Spinal cord (tissue), 10 donors: ENCODE data around the gene RHBG. TPM values are rescaled to one million over a fixed set of nuclear protein-coding genes. Genes with fewer than 3 reads are reported as not detected.
A peak's percentile ranks its signal among the peaks of the same experiment; 100 is the strongest.

Source experiments
- DNase-seq, 6 donors: peaks; one replicate each; pipeline versions ENCODE4 v3.0.0 to v3.0.0-alpha.2; 2013 to 2015; ENCODE audit warnings: low spot score in 6 of 6, low read depth in 4 of 6
- H3K27ac ChIP-seq: one replicate; pipeline ENCODE4 v1.5.1; 2013; ENCODE audit warnings: low read depth, low read length, control low read depth
- H3K27me3 ChIP-seq: one replicate; pipeline ENCODE4 v1.6.1; 2013; ENCODE audit warnings: low read length; ENCODE audit not compliant: control insufficient read depth, insufficient read depth
- H3K36me3 ChIP-seq: one replicate; pipeline ENCODE4 v1.6.1; 2013; ENCODE audit warnings: low read length; ENCODE audit not compliant: control insufficient read depth, insufficient read depth
- H3K4me1 ChIP-seq: one replicate; pipeline ENCODE4 v1.6.1; 2013; ENCODE audit warnings: low read length; ENCODE audit not compliant: control insufficient read depth, insufficient read depth
- H3K4me3 ChIP-seq: one replicate; pipeline ENCODE4 v1.5.1; 2013; ENCODE audit warnings: low read depth, low read length, control low read depth
- H3K9me3 ChIP-seq: one replicate; pipeline ENCODE4 v1.6.1; 2013; ENCODE audit warnings: low read length; ENCODE audit not compliant: control insufficient read depth, insufficient read depth
- WGBS: methylation state at CpG from one replicate; pipeline ENCODE4 v1.1.5; 2013; ENCODE audit warnings: missing lambda C conversion rate; ENCODE audit not compliant: insufficient coverage; 5-methylcytosine and 5-hydroxymethylcytosine counted together
- polyA plus RNA-seq, 2 donors: library from polyadenylated mRNA; unstranded; fragments of 120-200 nt; gene quantifications; one replicate each; pipeline ENCODE4 v1.2.1, GENCODE V29; 2013; ENCODE audit not compliant: insufficient read length in 2 of 2
- total RNA-seq, 2 donors: library from RNA; depleted of rRNA in 1 of 2; stranded (reverse); fragments of 120-200 nt in 1 of 2; fragments of >200 nt in 1 of 2; gene quantifications; one replicate each; pipeline versions ENCODE4 v1.2.3 to v1.2.4, GENCODE V29; 2013 to 2014
- donor health status: healthy.

The RHBG gene
- total and polyA plus RNA-seq, 4 donors, result 0.26 to 0.81 TPM; not detected in 2

DNA sequence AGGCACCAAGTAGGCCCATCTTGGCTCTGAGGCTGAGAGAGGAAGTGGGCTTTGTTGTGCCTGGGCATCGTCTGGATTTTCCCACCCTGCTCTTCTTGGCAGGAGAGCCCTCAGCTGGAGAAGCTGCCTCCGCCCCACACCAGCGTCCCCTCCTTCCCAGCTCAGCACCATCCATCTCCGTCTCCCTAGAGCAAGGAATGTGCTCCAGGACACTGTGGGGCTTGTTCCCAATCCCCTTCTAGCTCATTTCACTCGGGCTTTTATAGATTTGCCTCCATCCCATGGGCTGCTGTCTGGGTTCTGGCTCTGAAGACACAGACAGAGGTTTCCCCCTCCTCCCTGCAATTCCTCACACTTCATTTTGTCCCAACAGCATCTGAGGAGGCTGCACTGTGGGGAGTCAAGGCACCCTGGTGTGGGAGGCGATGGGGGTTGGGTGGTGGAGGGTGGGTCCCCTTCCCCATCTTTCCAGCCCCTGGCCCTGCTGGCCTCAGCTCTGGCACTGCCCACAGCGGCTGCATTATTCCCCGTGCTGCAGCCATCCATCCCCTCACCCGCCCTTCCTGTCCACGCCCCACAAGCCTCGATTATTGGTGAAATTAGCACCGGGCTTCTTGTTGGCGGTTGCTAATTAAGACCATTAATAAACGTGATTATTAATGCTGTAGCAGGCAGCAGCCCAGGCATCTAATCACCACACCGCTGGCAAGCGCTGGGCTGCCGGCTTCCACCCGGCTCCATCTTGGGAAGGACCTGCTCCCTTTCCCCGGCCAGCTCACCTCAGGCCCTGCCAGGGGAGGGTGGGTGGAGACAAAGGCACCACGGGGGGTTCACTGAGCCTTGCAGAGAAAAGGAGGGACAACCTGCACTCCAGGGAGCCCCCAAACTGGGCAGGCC is 21.7 kb downstream of the RHBG start:
- 22% methylated on average over 11 of the region's 20 CpGs for WGBS
- DNase-seq, result peak in 3 of 6 donors; percentile 87 to 95 (median 95)
- Histone ChIP-seq H3K4me1 (peaks cover 90% of the 10 kb centered on the region), H3K27ac (peak overlapping the region; percentile 87), H3K36me3 (no peaks in the 10 kb centered on the region), H3K9me3 (no peaks in the 10 kb centered on the region), H3K27me3 (peaks cover 5% of the 10 kb centered on the region), H3K4me3 (no peak overlapping the region)

DNA sequence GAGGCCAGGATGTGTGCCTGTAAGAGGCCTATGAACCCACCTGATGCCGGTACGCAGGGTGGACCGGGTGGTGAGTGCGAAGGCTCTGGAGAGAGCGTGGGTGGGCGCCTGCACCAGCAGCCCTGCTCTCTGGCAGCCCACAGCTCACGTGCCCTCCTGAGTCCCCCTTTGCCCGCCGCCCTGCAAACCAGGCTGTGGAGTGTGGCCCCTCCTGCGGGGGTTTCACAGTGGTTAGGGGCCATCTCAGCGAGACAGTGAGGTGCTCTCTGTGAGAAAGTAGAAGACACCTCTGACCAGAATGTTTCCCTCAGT is 22.3 kb downstream of the RHBG start:
- no peak overlapping the region for H3K4me3 ChIP-seq
- no peaks in the 10 kb centered on the region for H3K36me3 ChIP-seq
- H3K27ac ChIP-seq, result peak overlapping the region; percentile 87
- H3K4me1 ChIP-seq, result peaks cover 84% of the 10 kb centered on the region
- H3K9me3 ChIP-seq, result no peaks in the 10 kb centered on the region
- peaks cover 5% of the 10 kb centered on the region for H3K27me3 ChIP-seq
- WGBS, result 34% methylated on average over 11 of the region's 11 CpGs
- peak in 1 of 6 donors; percentile 23 for DNase-seq

DNA sequence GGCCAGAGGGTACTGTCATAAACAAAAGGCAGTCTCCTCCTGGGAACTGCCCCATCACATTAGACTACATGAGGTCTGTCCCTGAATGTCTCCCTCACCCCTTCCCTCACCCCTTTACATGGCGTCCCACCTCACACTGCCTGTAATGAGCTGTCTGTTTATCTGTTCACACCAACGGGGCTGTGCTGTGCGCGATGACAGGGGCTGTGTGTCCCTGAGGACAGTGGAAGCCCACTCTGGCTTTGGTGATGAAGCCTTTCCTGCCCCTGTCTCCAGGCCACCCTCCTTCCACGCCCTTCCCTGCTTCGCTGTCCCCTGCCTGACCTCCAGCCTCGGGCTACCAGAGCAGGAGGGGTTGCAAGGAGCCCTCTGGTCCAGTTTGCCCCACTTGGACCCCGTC is 22.7 kb downstream of the RHBG start:
- DNase-seq, result no peak
- peak overlapping the region; percentile 87 for H3K27ac ChIP-seq
- 48% methylated on average over 8 of the region's 8 CpGs for WGBS
- H3K4me1 ChIP-seq, result peaks cover 80% of the 10 kb centered on the region
- H3K27me3 ChIP-seq, result peaks cover 5% of the 10 kb centered on the region
- H3K9me3 ChIP-seq, result no peaks in the 10 kb centered on the region
- H3K4me3 ChIP-seq, result no peak overlapping the region
- no peaks in the 10 kb centered on the region for H3K36me3 ChIP-seq

DNA sequence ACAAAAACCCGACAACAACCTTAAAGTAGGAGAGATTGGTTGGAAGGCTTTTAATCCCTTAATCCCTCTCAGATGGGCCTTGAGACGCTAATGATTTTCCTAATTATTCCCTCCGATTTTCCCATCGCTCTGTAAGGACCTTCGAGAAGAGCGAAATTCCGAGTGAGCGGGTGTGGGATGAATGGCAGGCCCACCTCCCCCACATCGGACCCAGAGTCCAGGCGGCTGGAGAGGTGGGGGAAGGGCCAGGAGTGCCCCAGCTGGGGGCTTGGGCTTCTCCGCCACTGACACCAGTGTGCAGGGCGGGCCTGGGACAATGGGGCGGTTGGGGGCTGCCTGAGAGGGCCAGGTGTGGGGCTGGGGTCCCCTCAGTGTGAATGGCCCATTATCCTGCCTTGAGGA is 23.4 kb downstream of the RHBG start:
- WGBS, result 48% methylated on average over 8 of the region's 13 CpGs
- DNase-seq, result peak in 2 of 6 donors; percentile 21 to 55
- Histone ChIP-seq H3K9me3 (no peaks in the 10 kb centered on the region), H3K27ac (peak overlapping the region; percentile 87), H3K27me3 (peaks cover 5% of the 10 kb centered on the region), H3K4me3 (no peak overlapping the region), H3K4me1 (peaks cover 73% of the 10 kb centered on the region), H3K36me3 (no peaks in the 10 kb centered on the region)

DNA sequence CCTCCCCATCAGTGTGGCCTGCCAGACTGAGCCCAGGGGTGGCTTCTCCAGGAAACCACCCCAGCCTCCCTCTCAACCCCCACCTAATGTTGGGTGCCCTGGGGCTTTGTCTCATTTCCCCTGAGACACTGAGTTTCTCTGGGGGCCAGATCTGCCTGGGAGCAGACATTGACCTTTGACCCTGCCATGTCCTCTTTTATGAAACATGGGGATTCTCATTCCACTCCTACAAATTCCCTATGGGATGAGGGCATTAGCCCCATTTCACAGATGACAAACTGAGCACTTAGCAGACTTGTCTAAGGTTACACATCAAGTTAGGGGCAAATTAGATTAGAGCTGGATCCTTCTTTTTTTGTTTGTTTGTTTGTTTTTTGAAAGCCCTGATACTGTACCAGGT is 24.1 kb downstream of the RHBG start:
- H3K27me3 ChIP-seq, result peaks cover 4% of the 10 kb centered on the region
- peaks cover 66% of the 10 kb centered on the region for H3K4me1 ChIP-seq

DNA sequence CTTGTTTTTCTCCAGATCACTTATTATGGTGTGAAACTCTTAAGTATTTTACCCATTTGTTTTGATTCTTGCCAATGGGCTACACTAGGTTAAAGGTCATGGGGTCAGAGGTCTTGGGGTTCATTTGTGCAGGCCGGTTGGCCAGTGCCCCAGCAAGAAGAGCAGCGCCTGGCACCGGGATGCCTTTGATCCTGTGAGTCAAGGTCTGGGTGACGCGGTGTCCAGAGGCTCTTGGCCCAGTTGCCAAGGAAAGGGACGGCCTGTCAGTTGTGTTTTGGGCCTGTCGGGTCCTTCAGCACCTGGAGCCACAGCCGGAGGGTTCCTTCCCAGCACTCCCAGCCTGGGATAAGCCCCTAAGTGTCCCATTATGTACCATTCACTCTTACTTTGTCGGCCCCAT is 25.1 kb downstream of the RHBG start:
- 48% methylated on average over 6 of the region's 9 CpGs for WGBS
- Histone ChIP-seq H3K36me3 (no peaks in the 10 kb centered on the region), H3K9me3 (no peaks in the 10 kb centered on the region), H3K4me1 (peaks cover 60% of the 10 kb centered on the region), H3K4me3 (no peak overlapping the region), H3K27ac (no peak overlapping the region), H3K27me3 (no peaks in the 10 kb centered on the region)
- peak in 1 of 6 donors; percentile 11 for DNase-seq

More for the DNA sequence above, 24.1 kb downstream of the RHBG start:
- Histone ChIP-seq H3K9me3 (no peaks in the 10 kb centered on the region), H3K36me3 (no peaks in the 10 kb centered on the region), H3K27ac (no peak overlapping the region), H3K4me3 (no peak overlapping the region)
- peak in 1 of 6 donors; percentile 7 for DNase-seq

DNA sequence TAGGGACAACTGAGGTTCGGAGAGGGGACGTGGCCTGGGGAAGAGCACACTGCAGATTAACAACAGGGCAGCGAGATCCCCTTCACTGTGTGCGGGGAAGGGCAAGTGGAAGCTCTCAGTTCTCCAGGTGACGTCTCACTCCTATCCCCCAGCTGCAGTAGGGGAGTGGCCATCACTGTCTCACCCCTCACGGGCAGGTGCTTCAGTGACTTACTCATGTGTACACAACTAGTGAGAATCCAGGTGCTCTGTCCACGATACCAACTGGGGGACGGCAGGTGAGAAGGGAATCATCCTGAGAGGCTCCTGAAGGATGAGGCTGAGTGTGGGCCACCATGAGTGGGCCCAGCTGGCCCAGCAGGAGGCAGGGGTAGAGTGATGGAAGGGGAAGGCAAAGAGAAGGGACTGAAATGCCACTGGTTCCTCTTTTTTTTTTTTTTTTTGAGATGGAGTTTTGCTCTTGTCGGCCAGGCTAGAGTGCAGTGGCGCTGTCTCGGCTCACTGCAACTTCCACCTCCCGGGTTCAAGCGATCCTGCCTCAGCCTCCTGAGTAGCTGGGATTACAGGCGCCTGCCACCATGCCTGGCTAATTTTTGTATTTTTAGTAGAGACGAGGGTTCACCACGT is 25.9 kb downstream of the RHBG start:
- no peaks in the 10 kb centered on the region for H3K9me3 ChIP-seq
- WGBS, result 76% methylated on average over 15 of the region's 16 CpGs
- H3K27me3 ChIP-seq, result no peaks in the 10 kb centered on the region
- H3K4me1 ChIP-seq, result peaks cover 60% of the 10 kb centered on the region
- no peak for DNase-seq
- H3K36me3 ChIP-seq, result no peaks in the 10 kb centered on the region
- H3K4me3 ChIP-seq, result no peak overlapping the region
- H3K27ac ChIP-seq, result no peak overlapping the region

DNA sequence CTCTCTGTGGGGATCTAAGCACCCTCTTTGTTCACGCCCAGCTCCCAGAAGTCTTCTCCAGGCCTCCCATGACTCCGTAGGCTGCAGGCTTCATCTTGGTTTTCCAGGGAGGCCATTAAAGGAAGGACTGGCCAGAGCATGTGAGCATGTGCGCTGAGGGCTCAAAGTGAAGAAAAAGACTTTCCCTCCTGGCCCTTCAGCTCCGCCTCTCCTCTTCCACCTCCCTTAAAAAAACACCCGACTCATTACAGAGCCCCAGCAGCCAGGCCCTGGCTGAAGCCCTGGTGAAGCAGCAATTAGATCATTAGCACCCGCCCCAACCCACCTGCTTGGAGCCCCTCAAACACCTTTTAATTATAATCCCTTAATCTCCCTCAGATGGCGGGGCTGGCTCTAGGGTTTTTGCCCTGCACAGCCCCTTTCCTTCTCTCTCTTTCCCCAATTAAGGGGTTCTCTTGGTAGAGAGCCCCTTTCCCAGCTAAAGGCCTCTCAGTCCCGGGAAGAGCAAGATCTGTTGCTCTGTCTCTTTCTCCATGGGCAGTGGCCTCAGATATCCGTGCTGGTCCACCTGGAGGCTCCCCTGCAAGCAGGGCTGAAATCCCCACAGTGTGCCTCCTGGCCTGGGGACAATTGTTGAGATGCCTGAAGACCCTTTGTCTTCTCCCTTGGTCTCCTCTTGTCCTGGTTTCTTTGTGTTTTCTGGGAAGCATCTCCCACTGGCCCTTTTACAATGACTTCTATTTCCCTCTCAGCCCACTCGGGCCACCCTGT is 30.5 kb downstream of the RHBG start:
- Histone ChIP-seq H3K9me3 (no peaks in the 10 kb centered on the region), H3K4me3 (no peak overlapping the region), H3K27ac (peak overlapping the region; percentile 59), H3K4me1 (peaks cover 54% of the 10 kb centered on the region), H3K36me3 (peaks cover 14% of the 10 kb centered on the region), H3K27me3 (no peaks in the 10 kb centered on the region)
- peak in 2 of 6 donors; percentile 37 to 38 for DNase-seq
- 42% methylated on average over 10 of the region's 10 CpGs for WGBS

DNA sequence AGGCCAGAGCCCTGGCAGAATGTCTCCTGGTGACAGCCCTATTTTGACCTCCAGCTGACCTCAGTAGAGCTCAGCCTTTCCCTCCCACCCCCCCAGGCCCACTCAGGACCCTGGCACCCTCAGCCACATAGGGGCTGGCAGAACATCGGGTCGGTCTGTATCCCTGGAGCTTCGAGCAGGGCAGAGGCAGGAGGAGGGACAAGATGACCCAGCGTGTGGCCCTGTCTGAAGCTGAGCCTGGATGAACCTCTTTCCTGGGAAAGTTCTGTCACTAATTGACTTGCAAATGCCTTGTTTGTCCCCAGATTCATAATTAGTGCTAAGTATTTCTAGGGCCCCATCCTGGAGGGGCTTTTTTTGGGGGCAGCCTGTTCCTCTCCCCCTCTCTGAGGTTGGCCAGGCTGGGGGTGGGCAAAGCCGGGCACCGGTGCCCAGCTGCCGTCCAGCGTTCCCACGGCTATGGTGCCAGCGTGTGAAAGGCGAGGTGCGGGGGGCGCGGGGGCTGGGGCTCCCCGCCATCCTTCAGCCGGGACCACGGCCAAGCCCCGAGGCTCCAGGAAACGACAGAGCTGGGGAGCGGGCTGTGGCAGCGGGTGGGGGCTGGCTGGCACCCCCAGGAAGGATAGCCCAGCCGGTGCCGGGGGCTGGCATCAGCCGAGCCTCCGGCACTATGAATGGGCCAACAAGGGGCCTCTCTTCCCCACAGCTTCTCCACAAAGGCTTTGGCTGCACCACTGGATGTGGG is 31.4 kb downstream of the RHBG start:
- Histone ChIP-seq H3K27ac (peak overlapping the region; percentile 59), H3K36me3 (peaks cover 22% of the 10 kb centered on the region), H3K9me3 (no peaks in the 10 kb centered on the region), H3K27me3 (no peaks in the 10 kb centered on the region), H3K4me3 (no peak overlapping the region), H3K4me1 (peaks cover 48% of the 10 kb centered on the region)
- DNase-seq, result peak in 2 of 6 donors; percentile 89 to 94
- WGBS, result 16% methylated on average over 20 of the region's 25 CpGs
